Transverse colon (tissue), 4 donors: ENCODE results near the gene FNDC1. TPM values are rescaled to one million over a fixed set of nuclear protein-coding genes. Genes with fewer than 3 reads are reported as not detected.

Source experiments
- DNase-seq: peaks from one replicate; pipeline ENCODE4 v3.0.0-alpha.2; 2019
- H3K27ac ChIP-seq, 4 donors: fragments of 200-600 bp; sonication (generic); 2 replicates each; pipeline ENCODE4 v1.5.1; 2016 to 2018; ENCODE audit warnings: inconsistent platforms in 4 of 4
- H3K27me3 ChIP-seq: fragments of 200-600 bp; sonication (generic); 2 replicates; pipeline ENCODE4 v1.5.1; 2017; ENCODE audit warnings: inconsistent platforms
- H3K36me3 ChIP-seq, 4 donors: fragments of 200-600 bp; sonication (generic); 2 replicates each; pipeline ENCODE4 v1.5.1; 2017 to 2019; ENCODE audit warnings: inconsistent platforms in 4 of 4
- H3K4me1 ChIP-seq, 4 donors: fragments of 200-600 bp; sonication (generic); 2 replicates each; pipeline ENCODE4 v1.5.1; 2017 to 2020; ENCODE audit warnings: inconsistent platforms in 4 of 4
- H3K4me3 ChIP-seq, 4 donors: fragments of 200-600 bp; sonication (generic); 1 replicate in 1 of 4; 2 replicates in 3 of 4; pipeline versions ENCODE4 v1.5.1 to v1.6.1; 2017 to 2019; ENCODE audit warnings: inconsistent platforms in 4 of 4
- H3K9me3 ChIP-seq, 2 donors: fragments of 200-600 bp; sonication (generic); 2 replicates each; pipeline ENCODE4 v1.5.1; 2017 to 2019; ENCODE audit warnings: inconsistent platforms in 2 of 2
- EP300 ChIP-seq: sonication (generic); formaldehyde crosslinking; IDR thresholded peaks from one replicate; pipeline ENCODE4 v1.6.1; 2017; ENCODE audit warnings: antibody characterized with exemption, low read depth
- POLR2A ChIP-seq: fragments of 450-650 bp; IDR thresholded peaks from one replicate; pipeline ENCODE4 v1.6.1; 2016; ENCODE audit warnings: antibody characterized with exemption, mild to moderate bottlenecking, moderate library complexity
- POLR2AphosphoS5 ChIP-seq, 3 donors: sonication (generic); formaldehyde crosslinking; IDR thresholded peaks; one replicate each; pipeline ENCODE4 v1.6.1; 2016; ENCODE audit warnings: antibody characterized with exemption in 3 of 3
- WGBS, 2 donors: methylation state at CpG; one replicate each; pipeline ENCODE4 v1.1.5; 2018; ENCODE audit warnings: low coverage in 1 of 2; 5-methylcytosine and 5-hydroxymethylcytosine counted together
- in situ Hi-C, 4 donors: fragments of 200-750 bp; cut with MboI; loops; one replicate each; pipeline versions ENCODE4 v1.15.0 to v1.15.1; 2017; ENCODE audit warnings: low sequenced_read_pairs in 3 of 4, low pct_ligation_motif_present in 1 of 4, low pct_unique_long_range_greater_than_20kb in 1 of 4
- intact Hi-C: fragments of 100-400 bp; cut with DNase I; formaldehyde crosslinking; loops from one replicate; pipeline ENCODE4 v1.15.1; 2023; ENCODE audit warnings: low total_unique reads
- total RNA-seq, 4 donors: library from RNA; depleted of rRNA; stranded (reverse); fragments of >200 nt; gene quantifications; one replicate each; pipeline ENCODE4 v1.1.0, GENCODE V29; 2016
- TF ChIP-seq, protein P1 (sequence below), 5 experiments: fragments of 200-600 bp in 3 of 5; fragments of 450-650 bp in 2 of 5; sonication (generic) in 3 of 5; IDR thresholded peaks; 1 replicate in 2 of 5; 2 replicates in 3 of 5; pipeline ENCODE4 v1.5.1; 2016 to 2017; ENCODE audit warnings: antibody characterized with exemption in 5 of 5, inconsistent platforms in 3 of 5, mild to moderate bottlenecking in 2 of 5, moderate library complexity in 1 of 5

The FNDC1 gene
- total RNA-seq, 4 donors from 2014 or later, result 0.64 to 14.2 (median 2.4) TPM

DNA sequence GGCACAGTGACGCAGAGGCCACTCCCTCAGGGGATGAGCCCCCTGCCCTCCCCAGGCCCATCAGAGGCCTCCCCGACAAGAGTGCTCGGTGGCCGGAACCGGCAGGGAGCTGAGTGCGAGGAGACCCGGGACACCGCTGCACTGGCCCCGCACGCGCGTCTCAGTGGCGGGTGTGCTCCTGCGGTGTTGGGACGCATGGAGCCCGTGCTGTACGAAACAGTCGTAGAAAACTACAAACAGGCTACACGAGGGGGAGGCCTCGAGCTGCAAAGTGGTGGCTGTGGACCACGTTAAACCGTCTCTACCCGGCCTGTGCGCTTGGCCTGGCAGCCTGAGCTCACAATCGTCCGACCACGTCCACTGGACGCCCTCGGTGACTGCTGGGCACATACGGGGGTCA is 40.2 kb upstream of the FNDC1 start:
- 97% methylated on average over 29 of the region's 30 CpGs; no CpG with 5 or more reads in 1 of the 2 donors for WGBS, 2 donors
- TF ChIP-seq POLR2A, result no peak
- no peak for TF ChIP-seq POLR2AphosphoS5 (IDR thresholded peaks at IDR 0.05)
- no peak for TF ChIP-seq EP300
- H3K27ac ChIP-seq, result no peak overlapping the region
- no peaks in the 10 kb centered on the region for H3K9me3 ChIP-seq
- no peaks in the 10 kb centered on the region for H3K27me3 ChIP-seq
- no peak for DNase-seq
- in situ Hi-C loops, result loop anchor here in 2 of 4 donors (10.0 to 25.0 kb wide), 3 partner anchors 114 to 917 kb away; no protein-coding TSS in a partner anchor
- H3K4me3 ChIP-seq, result no peak overlapping the region
- no peaks in the 10 kb centered on the region for H3K4me1 ChIP-seq
- H3K36me3 ChIP-seq, result no peaks in the 10 kb centered on the region
- intact Hi-C loops, result no loop called here

DNA sequence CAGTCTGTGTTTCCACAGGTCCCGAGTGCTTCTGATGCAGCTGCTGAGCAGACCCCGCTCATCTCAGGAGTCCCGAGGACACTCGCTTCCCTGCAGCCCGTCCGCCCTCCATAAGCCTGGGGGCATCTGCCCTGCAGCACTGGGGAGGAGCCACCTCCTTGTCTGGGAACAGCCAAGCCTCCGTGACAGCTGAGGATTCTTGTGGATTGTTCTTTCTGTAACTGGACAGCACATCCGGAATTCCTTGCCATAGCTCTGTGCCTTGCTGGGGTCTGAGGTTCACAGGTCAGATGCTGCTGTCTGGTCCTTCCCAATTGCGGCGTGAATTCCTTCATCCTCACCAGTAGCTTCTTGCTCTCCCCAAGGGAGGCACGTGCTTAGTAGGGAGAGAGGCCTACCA is 38.4 kb upstream of the FNDC1 start:
- no peak overlapping the region for H3K27ac ChIP-seq
- H3K27me3 ChIP-seq, result peaks cover under 1% of the 10 kb centered on the region
- no peaks in the 10 kb centered on the region for H3K36me3 ChIP-seq
- no peaks in the 10 kb centered on the region for H3K9me3 ChIP-seq
- intact Hi-C loops, result loop anchor here (10.0 kb wide), 1 partner anchor 86 kb away; the partner anchor contains the start of gene TAGAP
- in situ Hi-C loops, result loop anchor here in 3 of 4 donors (10.0 to 25.0 kb wide), 3 partner anchors 126 to 919 kb away; partner anchors contain the start of gene RSPH3 (in 1 of the 3)
- DNase-seq, result no peak
- 89 to 100% methylated on average over 3 to 11 of the region's 11 CpGs for WGBS, 2 donors
- no peaks in the 10 kb centered on the region for H3K4me1 ChIP-seq
- no peak for TF ChIP-seq POLR2A
- H3K4me3 ChIP-seq, result no peak overlapping the region

DNA sequence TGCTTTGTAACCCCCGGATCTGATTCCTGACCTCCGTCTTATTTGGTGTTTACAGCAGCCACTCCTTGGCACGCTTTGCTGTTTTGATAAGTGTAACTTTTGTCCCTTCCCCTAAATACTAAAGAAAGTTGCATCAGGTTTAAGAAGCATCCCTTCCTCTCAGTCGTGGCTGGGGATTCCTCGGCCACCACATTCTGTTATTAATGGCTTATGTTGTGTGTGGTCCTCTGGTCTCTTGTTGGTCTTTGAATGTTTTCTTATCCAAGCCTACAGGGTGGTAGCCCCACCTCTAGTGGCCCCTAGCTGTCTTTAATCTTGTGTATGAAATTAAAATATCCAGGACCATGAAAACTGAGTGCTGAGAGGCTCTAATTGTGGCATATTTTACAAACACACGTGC is 37.5 kb upstream of the FNDC1 start:
- H3K9me3 ChIP-seq, result no peaks in the 10 kb centered on the region
- H3K4me1 ChIP-seq, result no peaks in the 10 kb centered on the region
- DNase-seq, result no peak
- H3K27me3 ChIP-seq, result peaks cover 7% of the 10 kb centered on the region
- TF ChIP-seq, protein P1, sequence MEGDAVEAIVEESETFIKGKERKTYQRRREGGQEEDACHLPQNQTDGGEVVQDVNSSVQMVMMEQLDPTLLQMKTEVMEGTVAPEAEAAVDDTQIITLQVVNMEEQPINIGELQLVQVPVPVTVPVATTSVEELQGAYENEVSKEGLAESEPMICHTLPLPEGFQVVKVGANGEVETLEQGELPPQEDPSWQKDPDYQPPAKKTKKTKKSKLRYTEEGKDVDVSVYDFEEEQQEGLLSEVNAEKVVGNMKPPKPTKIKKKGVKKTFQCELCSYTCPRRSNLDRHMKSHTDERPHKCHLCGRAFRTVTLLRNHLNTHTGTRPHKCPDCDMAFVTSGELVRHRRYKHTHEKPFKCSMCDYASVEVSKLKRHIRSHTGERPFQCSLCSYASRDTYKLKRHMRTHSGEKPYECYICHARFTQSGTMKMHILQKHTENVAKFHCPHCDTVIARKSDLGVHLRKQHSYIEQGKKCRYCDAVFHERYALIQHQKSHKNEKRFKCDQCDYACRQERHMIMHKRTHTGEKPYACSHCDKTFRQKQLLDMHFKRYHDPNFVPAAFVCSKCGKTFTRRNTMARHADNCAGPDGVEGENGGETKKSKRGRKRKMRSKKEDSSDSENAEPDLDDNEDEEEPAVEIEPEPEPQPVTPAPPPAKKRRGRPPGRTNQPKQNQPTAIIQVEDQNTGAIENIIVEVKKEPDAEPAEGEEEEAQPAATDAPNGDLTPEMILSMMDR (IDR thresholded peaks at IDR 0.05), result no peak
- TF ChIP-seq EP300 (no peak), POLR2AphosphoS5 (IDR thresholded peaks at IDR 0.05) (no peak)
- no peak overlapping the region for H3K27ac ChIP-seq
- intact Hi-C loops, result loop anchor here (10.0 kb wide), 1 partner anchor 87 kb away; the partner anchor contains the start of gene TAGAP
- in situ Hi-C loops, result loop anchor here in 3 of 4 donors (10.0 to 25.0 kb wide), 3 partner anchors 127 to 919 kb away; partner anchors contain the start of gene RSPH3 (in 1 of the 3)
- H3K36me3 ChIP-seq, result no peaks in the 10 kb centered on the region
- no peak overlapping the region for H3K4me3 ChIP-seq
- 69 to 70% methylated on average over 5 to 6 of the region's 6 CpGs for WGBS, 2 donors

DNA sequence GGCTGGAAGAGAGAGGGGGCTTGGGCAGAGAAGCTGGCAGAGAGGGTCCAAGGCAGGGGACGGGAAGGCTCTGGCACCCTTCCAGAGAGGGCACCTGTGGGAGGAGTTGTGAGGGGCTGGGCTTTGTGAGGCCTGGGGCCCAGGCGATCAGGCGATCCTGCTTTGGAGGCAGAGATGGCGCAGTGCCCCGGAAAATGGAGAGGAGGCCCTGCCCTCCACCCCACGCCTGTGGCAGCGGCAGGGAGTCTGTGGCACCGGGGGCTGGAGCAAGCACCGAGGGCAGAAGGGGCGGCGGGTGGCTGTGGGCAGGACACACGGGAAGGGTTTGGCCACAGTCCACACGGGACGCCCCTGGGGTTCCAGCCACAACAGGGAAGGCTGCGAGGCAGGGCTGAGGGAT is 36.5 kb upstream of the FNDC1 start:
- no peak for TF ChIP-seq POLR2A
- TF ChIP-seq, protein P1 (IDR thresholded peaks at IDR 0.05), result no peak
- no peak for TF ChIP-seq EP300
- no peak for TF ChIP-seq POLR2AphosphoS5 (IDR thresholded peaks at IDR 0.05)
- Histone ChIP-seq H3K27ac (no peak overlapping the region), H3K27me3 (peaks cover 7% of the 10 kb centered on the region), H3K4me1 (no peaks in the 10 kb centered on the region), H3K36me3 (no peaks in the 10 kb centered on the region), H3K4me3 (no peak overlapping the region), H3K9me3 (no peaks in the 10 kb centered on the region)
- 88% methylated on average over 15 of the region's 15 CpGs; no CpG with 5 or more reads in 1 of the 2 donors for WGBS, 2 donors
- in situ Hi-C loops (loop anchor here in 3 of 4 donors (10.0 to 25.0 kb wide), 3 partner anchors 128 to 920 kb away; partner anchors contain the start of gene RSPH3 (in 1 of the 3)), intact Hi-C loops (loop anchor here (10.0 kb wide), 1 partner anchor 88 kb away; the partner anchor contains the start of gene TAGAP)
- DNase-seq, result no peak

DNA sequence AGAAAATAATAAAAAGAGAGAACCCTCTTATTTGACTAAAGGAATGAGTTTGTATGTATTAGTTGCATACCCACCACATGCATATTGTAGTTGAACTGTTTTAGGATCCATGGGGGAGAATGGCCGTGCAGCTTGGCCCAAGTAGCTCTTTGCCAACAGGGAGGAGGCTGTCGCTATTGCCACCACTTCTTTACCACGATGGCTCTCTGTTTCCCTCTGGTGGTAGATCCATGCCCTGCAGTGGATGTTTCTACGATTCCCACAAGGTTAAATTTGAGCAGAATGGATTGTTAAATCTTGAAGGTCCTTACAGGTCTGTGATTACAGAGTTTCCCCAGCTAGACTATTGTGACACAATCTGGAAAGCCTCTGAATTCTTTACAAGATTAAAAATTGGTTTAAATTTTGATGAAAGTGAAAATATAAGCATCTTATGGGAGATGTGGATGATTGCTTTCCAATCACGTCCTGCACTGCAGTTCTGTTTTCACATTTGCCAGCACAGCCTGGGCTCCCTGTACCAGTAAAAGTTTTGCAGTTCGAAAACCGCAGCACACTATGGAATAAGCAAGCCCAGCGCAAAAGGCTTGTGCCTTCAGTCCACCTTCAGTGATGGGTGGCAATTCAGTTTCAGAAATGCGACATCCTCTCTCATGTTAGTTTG is 34.4 kb upstream of the FNDC1 start:
- Histone ChIP-seq H3K27me3 (peaks cover 21% of the 10 kb centered on the region), H3K36me3 (no peaks in the 10 kb centered on the region), H3K9me3 (no peaks in the 10 kb centered on the region), H3K4me3 (no peak overlapping the region), H3K4me1 (no peaks in the 10 kb centered on the region), H3K27ac (no peak overlapping the region)
- intact Hi-C loops, result loop anchor here (10.0 kb wide), 1 partner anchor 90 kb away; the partner anchor contains the start of gene TAGAP
- TF ChIP-seq, protein P1 (IDR thresholded peaks at IDR 0.05), result peak; percentile 81 to 93 (median 93)
- no peak for TF ChIP-seq POLR2AphosphoS5 (IDR thresholded peaks at IDR 0.05)
- in situ Hi-C loops, result loop anchor here in 3 of 4 donors (10.0 to 25.0 kb wide), 3 partner anchors 130 to 923 kb away; partner anchors contain the start of gene RSPH3 (in 1 of the 3)
- peak; percentile 80 for DNase-seq
- 23 to 36% methylated on average over 8 to 9 of the region's 9 CpGs for WGBS, 2 donors
